ENCODE data around the gene SLC39A11. TPM values are rescaled to one million over a fixed set of nuclear protein-coding genes. Genes with fewer than 3 reads are reported as not detected.

The SLC39A11 gene
- total RNA-seq, 4 donors from 2014 or later, result 55.1 to 123 (median 97.0) TPM

GRCh38 chr17:72945473-72945872, 147.0 kb downstream of the SLC39A11 start:
- no peaks in the 10 kb centered on the region for H3K4me1 ChIP-seq
- intact Hi-C loops (cut with DNase I), result no loop called here
- TF ChIP-seq CTCF (IDR thresholded peaks at IDR 0.05) (no peak), POLR2A (IDR thresholded peaks at IDR 0.05) (no peak)

GRCh38 chr17:72943826-72944689, 148.4 kb downstream of the SLC39A11 start:
- no peaks in the 10 kb centered on the region for H3K27me3 ChIP-seq
- H3K9me3 ChIP-seq, result no peaks in the 10 kb centered on the region
- WGBS, 2 donors, result 89 to 95% methylated on average over 4 of the region's 4 CpGs
- no peak for DNase-seq
- intact Hi-C loops (cut with DNase I), result no loop called here
- no peaks in the 10 kb centered on the region for H3K4me1 ChIP-seq
- H3K27ac ChIP-seq, result no peak overlapping the region
- TF ChIP-seq POLR2A (IDR thresholded peaks at IDR 0.05), result no peak
- no peak for TF ChIP-seq CTCF (IDR thresholded peaks at IDR 0.05)
- no peak overlapping the region for H3K4me3 ChIP-seq (replicated peaks in 1 of 3)
- H3K36me3 ChIP-seq, result no peaks in the 10 kb centered on the region

More at GRCh38 chr17:72945473-72945872, 147.0 kb downstream of the SLC39A11 start:
- 93% methylated on average over 6 of the region's 6 CpGs for WGBS, 2 donors
- no peak overlapping the region for H3K4me3 ChIP-seq (replicated peaks in 1 of 3)
- H3K27me3 ChIP-seq, result no peaks in the 10 kb centered on the region
- no peaks in the 10 kb centered on the region for H3K36me3 ChIP-seq
- no peaks in the 10 kb centered on the region for H3K9me3 ChIP-seq
- no peak overlapping the region for H3K27ac ChIP-seq
- no peak for DNase-seq

- H3K4me3 ChIP-seq (replicated peaks in 1 of 3), result no peak overlapping the region
- no peaks in the 10 kb centered on the region for H3K4me1 ChIP-seq
- no peaks in the 10 kb centered on the region for H3K27me3 ChIP-seq
- no peak overlapping the region for H3K27ac ChIP-seq
- DNase-seq, result no peak
- TF ChIP-seq POLR2A (IDR thresholded peaks at IDR 0.05) (no peak), CTCF (IDR thresholded peaks at IDR 0.05) (no peak)
- H3K9me3 ChIP-seq, result no peaks in the 10 kb centered on the region
- 93 to 94% methylated on average over 6 of the region's 6 CpGs for WGBS, 2 donors
- intact Hi-C loops (cut with DNase I), result no loop called here
- H3K36me3 ChIP-seq, result no peaks in the 10 kb centered on the region
These were observed 149.9 kb downstream of the SLC39A11 start for GRCh38 chr17:72942579-72942978.

GRCh38 chr17:72940496-72940895, 152.0 kb downstream of the SLC39A11 start:
- Histone ChIP-seq H3K4me3 (replicated peaks in 1 of 3) (no peak overlapping the region), H3K4me1 (no peaks in the 10 kb centered on the region), H3K36me3 (no peaks in the 10 kb centered on the region), H3K27ac (no peak overlapping the region), H3K27me3 (no peaks in the 10 kb centered on the region), H3K9me3 (no peaks in the 10 kb centered on the region)
- TF ChIP-seq CTCF (IDR thresholded peaks at IDR 0.05), result no peak
- no peak for TF ChIP-seq POLR2A (IDR thresholded peaks at IDR 0.05)
- DNase-seq, result no peak
- WGBS, 2 donors, result 94 to 95% methylated on average over 11 of the region's 11 CpGs
- intact Hi-C loops (cut with DNase I), result no loop called here

- WGBS, 2 donors, result 79 to 87% methylated on average over 3 of the region's 3 CpGs
- Histone ChIP-seq H3K27ac (no peak overlapping the region), H3K9me3 (no peaks in the 10 kb centered on the region), H3K36me3 (no peaks in the 10 kb centered on the region), H3K4me3 (replicated peaks in 1 of 3) (no peak overlapping the region), H3K27me3 (no peaks in the 10 kb centered on the region), H3K4me1 (no peaks in the 10 kb centered on the region)
- TF ChIP-seq POLR2A (IDR thresholded peaks at IDR 0.05) (no peak), CTCF (IDR thresholded peaks at IDR 0.05) (no peak)
- intact Hi-C loops (cut with DNase I), result no loop called here
- no peak for DNase-seq
These were observed 154.0 kb downstream of the SLC39A11 start for GRCh38 chr17:72938482-72938881.

Measured in thyroid gland (tissue), 4 donors.